Stimulated activated CD8-positive, alpha-beta memory T cell treated with anti-CD3 and anti-CD28 coated beads, Interleukin-2, amount 100 ng/mL, for 1 hour (primary cell): ENCODE results near the gene TSC22D4.
"Not testable (repeated sequence)": the region's sequence is repeated elsewhere in the genome, so short reads cannot be mapped to it uniquely, and the experiment has no call there.

ENCODE experiments used
- DNase-seq, 2 donors: peaks; one replicate each; pipeline ENCODE4 v3.0.0-alpha.2; 2020; ENCODE audit warnings: low read depth in 2 of 2

The TSC22D4 gene

GRCh38 chr7:100478958-100479660 is at the start of gene TSC22D4:
TSC22D4 (minus strand) TSS chr7:100479214; CDS start chr7:100478038, 1,176 bp downstream.
- DNase-seq: peak; percentile 70 to 82

GRCh38 chr7:100528108-100528866 is 49.3 kb upstream of the TSC22D4 start:
- DNase-seq: not testable (repeated sequence)

GRCh38 chr7:100523192-100523591 is 44.2 kb upstream of the TSC22D4 start:
- DNase-seq: not testable (repeated sequence)

- not testable (repeated sequence) for DNase-seq
Measured at GRCh38 chr7:100521909-100522593, 43.0 kb upstream of the TSC22D4 start.

GRCh38 chr7:100521076-100521475 is 42.1 kb upstream of the TSC22D4 start:
- DNase-seq: no peak

GRCh38 chr7:100520138-100520537 is 41.1 kb upstream of the TSC22D4 start:
- DNase-seq: no peak

GRCh38 chr7:100519580-100519979 is 40.6 kb upstream of the TSC22D4 start:
- DNase-seq: no peak

GRCh38 chr7:100517305-100517704 is 38.3 kb upstream of the TSC22D4 start:
- no peak for DNase-seq

GRCh38 chr7:100516135-100516812 is 37.3 kb upstream of the TSC22D4 start:
- DNase-seq: peak; percentile 17 to 21

- DNase-seq: no peak
Measured at GRCh38 chr7:100515072-100515532, 36.1 kb upstream of the TSC22D4 start.

- DNase-seq: no peak
Measured at GRCh38 chr7:100513212-100513810, 34.3 kb upstream of the TSC22D4 start.

- no peak for DNase-seq
Measured at GRCh38 chr7:100510437-100511239, 31.6 kb upstream of the TSC22D4 start.

- DNase-seq: no peak
Measured at GRCh38 chr7:100509231-100509630, 30.2 kb upstream of the TSC22D4 start.

- no peak for DNase-seq
Measured at GRCh38 chr7:100506356-100506923, 27.4 kb upstream of the TSC22D4 start.

- no peak for DNase-seq
Measured at GRCh38 chr7:100504887-100505611, 26.0 kb upstream of the TSC22D4 start.

- DNase-seq: not testable (repeated sequence)
Measured at GRCh38 chr7:100504031-100504430, 25.0 kb upstream of the TSC22D4 start.

GRCh38 chr7:100500743-100501142 is 21.7 kb upstream of the TSC22D4 start:
- DNase-seq: not testable (repeated sequence)

- DNase-seq: no peak
Measured at GRCh38 chr7:100496509-100496908, 17.5 kb upstream of the TSC22D4 start.

- DNase-seq: peak in 1 of 2 donors; percentile 37
Measured at GRCh38 chr7:100493476-100494264, 14.7 kb upstream of the TSC22D4 start.
